Tibial nerve (tissue), 4 donors: Measurements from ENCODE around the gene SLC34A3. TPM values are rescaled to one million over a fixed set of nuclear protein-coding genes. Genes with fewer than 3 reads are reported as not detected.

ENCODE experiments used
- DNase-seq, 2 donors: peaks; one replicate each; pipeline ENCODE4 v3.0.0-alpha.2; 2019; ENCODE audit warnings: low spot score in 2 of 2
- H3K27ac ChIP-seq, 4 donors: fragments of 200-600 bp; sonication (generic) in 3 of 4; one replicate each; pipeline ENCODE4 v1.5.1; 2017 to 2019; ENCODE audit warnings: mild to moderate bottlenecking in 1 of 4
- H3K27me3 ChIP-seq, 2 donors: fragments of 200-600 bp; sonication (generic) in 1 of 2; one replicate each; pipeline versions ENCODE4 v1.5.1 to v1.6.0; 2017 to 2019
- H3K36me3 ChIP-seq, 3 donors: fragments of 200-600 bp; sonication (generic); one replicate each; pipeline ENCODE4 v1.5.1; 2018 to 2019
- H3K4me1 ChIP-seq, 4 donors: fragments of 200-600 bp; sonication (generic) in 3 of 4; one replicate each; pipeline ENCODE4 v1.5.1; 2017 to 2019
- H3K4me3 ChIP-seq, 4 donors: fragments of 200-600 bp; sonication (generic) in 3 of 4; one replicate each; pipeline ENCODE4 v1.5.1; 2017 to 2019; ENCODE audit warnings: mild to moderate bottlenecking in 1 of 4, moderate library complexity in 1 of 4
- H3K9me3 ChIP-seq, 4 donors: fragments of 200-600 bp; sonication (generic) in 3 of 4; one replicate each; pipeline ENCODE4 v1.5.1; 2017 to 2019
- CTCF ChIP-seq, 5 experiments: fragments of 200-600 bp in 3 of 5; fragments of 450-650 bp in 2 of 5; sonication (generic) in 3 of 5; IDR thresholded peaks; one replicate each; pipeline ENCODE4 v1.5.1; 2016 to 2019; ENCODE audit warnings: antibody characterized with exemption in 5 of 5, mild to moderate bottlenecking in 3 of 5, moderate library complexity in 2 of 5
- EP300 ChIP-seq, 2 donors: sonication (generic); formaldehyde crosslinking; IDR thresholded peaks; one replicate each; pipeline ENCODE4 v1.6.1; 2017; ENCODE audit warnings: antibody characterized with exemption in 2 of 2, mild to moderate bottlenecking in 1 of 2
- POLR2A ChIP-seq, 2 donors: fragments of 450-650 bp; IDR thresholded peaks; one replicate each; pipeline ENCODE4 v1.6.1; 2017; ENCODE audit warnings: antibody characterized with exemption in 2 of 2, mild to moderate bottlenecking in 2 of 2, moderate library complexity in 2 of 2
- WGBS, 2 donors: methylation state at CpG; one replicate each; pipeline ENCODE4 v1.1.5; 2018; 5-methylcytosine and 5-hydroxymethylcytosine counted together
- total RNA-seq, 4 donors: library from RNA; depleted of rRNA; stranded (reverse); fragments of >200 nt; gene quantifications; one replicate each; pipeline ENCODE4 v1.1.0, GENCODE V29; 2016

SLC34A3 gene
- total RNA-seq, 4 donors from 2014 or later = not detected

- Histone ChIP-seq H3K4me1 (peaks cover 0 to 73% (median 35%) of the 10 kb centered on the region in 4 donors), H3K27me3 (no peaks in the 10 kb centered on the region), H3K27ac (peak overlapping the region in 1 of 4 donors; percentile 6), H3K4me3 (no peak overlapping the region), H3K36me3 (peaks cover 0 to 22% (median 0%) of the 10 kb centered on the region in 3 donors), H3K9me3 (no peaks in the 10 kb centered on the region)
- DNase-seq = no peak
- 82 to 84% methylated on average over 5 to 7 of the region's 10 CpGs for WGBS, 2 donors
- TF ChIP-seq CTCF (IDR thresholded peaks at IDR 0.05) = no peak
These were observed 10.9 kb upstream of the SLC34A3 start for GRCh38 chr9:137219757-137220316.

GRCh38 chr9:137220317-137221094, 10.2 kb upstream of the SLC34A3 start:
- Histone ChIP-seq H3K27ac (peak overlapping the region in 2 of 4 donors; percentile 77 to 78), H3K36me3 (peaks cover 0 to 15% (median 0%) of the 10 kb centered on the region in 3 donors), H3K9me3 (no peaks in the 10 kb centered on the region), H3K4me3 (peak overlapping the region in 1 of 4 donors; percentile 88), H3K4me1 (peaks cover 0 to 73% (median 35%) of the 10 kb centered on the region in 4 donors), H3K27me3 (no peaks in the 10 kb centered on the region)
- TF ChIP-seq CTCF (IDR thresholded peaks at IDR 0.05) (no peak), EP300 (IDR thresholded peaks at IDR 0.05) (no peak), POLR2A (IDR thresholded peaks at IDR 0.05) (no peak)
- no peak for DNase-seq
- 85% methylated on average over 46 to 47 of the region's 52 CpGs for WGBS, 2 donors

GRCh38 chr9:137221095-137221505, 9.6 kb upstream of the SLC34A3 start:
- TF ChIP-seq POLR2A (IDR thresholded peaks at IDR 0.05) = no peak
- TF ChIP-seq EP300 (IDR thresholded peaks at IDR 0.05) = no peak
- no peak for TF ChIP-seq CTCF (IDR thresholded peaks at IDR 0.05)
- H3K4me1 ChIP-seq = peaks cover 0 to 73% (median 35%) of the 10 kb centered on the region in 4 donors
- H3K27ac ChIP-seq = peak overlapping the region in 3 of 4 donors; percentile 31 to 78 (median 77)
- no peak for DNase-seq
- peaks cover 0 to 9% (median 0%) of the 10 kb centered on the region in 3 donors for H3K36me3 ChIP-seq
- peak overlapping the region in 2 of 4 donors; percentile 37 to 88 for H3K4me3 ChIP-seq
- 74% methylated on average over 13 of the region's 14 CpGs; no CpG with 5 or more reads in 1 of the 2 donors for WGBS, 2 donors
- H3K9me3 ChIP-seq = no peaks in the 10 kb centered on the region
- H3K27me3 ChIP-seq = peaks cover 0 to 4% of the 10 kb centered on the region in 2 donors

- H3K27me3 ChIP-seq = peaks cover 0 to 4% of the 10 kb centered on the region in 2 donors
- H3K36me3 ChIP-seq = peaks cover 0 to 4% (median 0%) of the 10 kb centered on the region in 3 donors
- H3K4me3 ChIP-seq = peak overlapping the region; percentile 23 to 88 (median 30)
- DNase-seq = no peak
- H3K4me1 ChIP-seq = peaks cover 0 to 72% (median 35%) of the 10 kb centered on the region in 4 donors
- no peak for TF ChIP-seq POLR2A (IDR thresholded peaks at IDR 0.05)
- TF ChIP-seq CTCF (IDR thresholded peaks at IDR 0.05) = no peak
- TF ChIP-seq EP300 (IDR thresholded peaks at IDR 0.05) = no peak
- peak overlapping the region; percentile 27 to 78 (median 54) for H3K27ac ChIP-seq
- no peaks in the 10 kb centered on the region for H3K9me3 ChIP-seq
- 2% methylated on average over 10 of the region's 61 CpGs; no CpG with 5 or more reads in 1 of the 2 donors for WGBS, 2 donors
These were observed 9.1 kb upstream of the SLC34A3 start for GRCh38 chr9:137221506-137222111.
